ENCODE measurements around the gene CNKSR2. TPM values are rescaled to one million over a fixed set of nuclear protein-coding genes. Genes with fewer than 3 reads are reported as not detected.

CNKSR2 gene
- total RNA-seq, 1 experiment from 2014 or later, result 52.9 TPM

DNA sequence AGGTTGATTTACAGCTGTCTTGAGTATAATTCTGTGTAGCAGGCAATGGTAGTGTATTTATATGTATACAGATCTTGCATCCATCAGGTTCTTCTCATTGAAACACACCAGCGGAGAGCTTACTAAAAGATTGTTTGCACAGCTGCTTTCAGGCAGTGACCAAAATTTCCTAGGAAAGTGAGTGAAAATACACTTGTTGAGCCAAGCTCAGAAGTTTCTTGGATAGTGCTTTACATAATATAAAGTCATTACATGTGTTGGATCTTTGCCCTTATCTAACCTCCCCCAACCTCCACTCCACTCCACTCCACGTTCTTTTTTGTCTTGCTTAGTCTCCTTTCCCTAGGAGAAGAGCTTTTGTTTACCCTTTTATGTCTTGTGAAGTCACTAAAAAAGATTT is 34.1 kb downstream of the CNKSR2 start:
- no peaks in the 10 kb centered on the region for H3K79me2 ChIP-seq (ENCODE audit: insufficient read depth, low read length)
- H3K36me3 Mint-ChIP-seq (ENCODE audit: insufficient read depth in 1 of 3, low read depth in 3 of 3), result peaks cover 0 to 13% (median 7%) of the 10 kb centered on the region in 3 experiments; a peak in 5 of 7 replicates
- no peaks in the 10 kb centered on the region for H3K4me1 ChIP-seq (ENCODE audit: insufficient read depth, low read length)
- peaks cover 21 to 23% of the 10 kb centered on the region in 2 experiments for H3K4me1 Mint-ChIP-seq
- TF ChIP-seq, protein P1, sequence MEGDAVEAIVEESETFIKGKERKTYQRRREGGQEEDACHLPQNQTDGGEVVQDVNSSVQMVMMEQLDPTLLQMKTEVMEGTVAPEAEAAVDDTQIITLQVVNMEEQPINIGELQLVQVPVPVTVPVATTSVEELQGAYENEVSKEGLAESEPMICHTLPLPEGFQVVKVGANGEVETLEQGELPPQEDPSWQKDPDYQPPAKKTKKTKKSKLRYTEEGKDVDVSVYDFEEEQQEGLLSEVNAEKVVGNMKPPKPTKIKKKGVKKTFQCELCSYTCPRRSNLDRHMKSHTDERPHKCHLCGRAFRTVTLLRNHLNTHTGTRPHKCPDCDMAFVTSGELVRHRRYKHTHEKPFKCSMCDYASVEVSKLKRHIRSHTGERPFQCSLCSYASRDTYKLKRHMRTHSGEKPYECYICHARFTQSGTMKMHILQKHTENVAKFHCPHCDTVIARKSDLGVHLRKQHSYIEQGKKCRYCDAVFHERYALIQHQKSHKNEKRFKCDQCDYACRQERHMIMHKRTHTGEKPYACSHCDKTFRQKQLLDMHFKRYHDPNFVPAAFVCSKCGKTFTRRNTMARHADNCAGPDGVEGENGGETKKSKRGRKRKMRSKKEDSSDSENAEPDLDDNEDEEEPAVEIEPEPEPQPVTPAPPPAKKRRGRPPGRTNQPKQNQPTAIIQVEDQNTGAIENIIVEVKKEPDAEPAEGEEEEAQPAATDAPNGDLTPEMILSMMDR (conservative IDR thresholded peaks at IDR 0.05), result no peak
- no peaks in the 10 kb centered on the region for H3K79me1 ChIP-seq (ENCODE audit: insufficient read depth, low read depth, low read length, poor library complexity, severe bottlenecking)
- no peak overlapping the region for H3K56ac ChIP-seq (ENCODE audit: insufficient read length, low read depth, low read length)
- no peak overlapping the region for H2BK5ac ChIP-seq (ENCODE audit: insufficient read length, low read length)
- H2AK5ac ChIP-seq (ENCODE audit: insufficient read length, low read length), result no peak overlapping the region
- H3K14ac ChIP-seq (ENCODE audit: insufficient read depth, low read length), result no peak overlapping the region
- H2BK15ac ChIP-seq (ENCODE audit: low read depth, low read length), result no peak overlapping the region
- H3K9me3 Mint-ChIP-seq, result peaks cover 0 to 11% of the 10 kb centered on the region in 2 experiments; a peak in 3 of 5 replicates
- H3K27ac Mint-ChIP-seq, result peak overlapping the region in 1 of 3 experiments; percentile 62; a peak in 2 of 7 replicates
- no peaks in the 10 kb centered on the region for H3K27me3 Mint-ChIP-seq (ENCODE audit: low read depth)
- no peak overlapping the region for H3K27ac ChIP-seq (ENCODE audit: insufficient read length, low read depth, low read length)
- no peak overlapping the region for H2BK20ac ChIP-seq (ENCODE audit: low read depth, low read length, poor library complexity, severe bottlenecking)
- WGBS (ENCODE audit: extremely low coverage, insufficient read length, low lambda C conversion rate), result no CpG with 5 or more reads among the region's 2 CpGs
- H2BK120ac ChIP-seq (ENCODE audit: low read depth, low read length, poor library complexity, severe bottlenecking), result no peak overlapping the region
- no peaks in the 10 kb centered on the region for H3K27me3 ChIP-seq (ENCODE audit: insufficient read depth, low read length)
- H3K23me2 ChIP-seq (ENCODE audit: insufficient read length, low read depth, low read length, poor library complexity, severe bottlenecking), result no peaks in the 10 kb centered on the region
- H3K23ac ChIP-seq (ENCODE audit: insufficient read length, low read depth, low read length), result no peak overlapping the region
- H3K4me3 Mint-ChIP-seq, result no peak overlapping the region
- H3K4ac ChIP-seq (ENCODE audit: low read depth, low read length), result no peak overlapping the region
- H3K9me3 ChIP-seq (ENCODE audit: control insufficient read depth, low read depth, low read length), result peaks cover 8% of the 10 kb centered on the region
- H3T11ph ChIP-seq (ENCODE audit: low read length), result no peak overlapping the region
- no peak overlapping the region for H2BK12ac ChIP-seq (ENCODE audit: insufficient read length, low read depth, low read length)
- no peaks in the 10 kb centered on the region for H4K20me1 ChIP-seq (ENCODE audit: control insufficient read depth, insufficient read depth, insufficient read length)
- no peak overlapping the region for H3K9ac ChIP-seq (ENCODE audit: extremely low read depth, insufficient read length, low read length)
- no peak overlapping the region for H4K8ac ChIP-seq (replicated peaks; ENCODE audit: insufficient read length, low read depth, low read length)
- no peak overlapping the region for H3K18ac ChIP-seq (ENCODE audit: insufficient read length, low read depth, low read length)
- no peak for DNase-seq
- no peak overlapping the region for H4K91ac ChIP-seq (ENCODE audit: insufficient read length, low read depth, low read length)
- H3K4me2 ChIP-seq (ENCODE audit: insufficient read depth, insufficient read length, low read length), result no peak overlapping the region
- H4K5ac ChIP-seq (ENCODE audit: insufficient read length, low read depth, low read length), result no peak overlapping the region
- H2AFZ ChIP-seq (ENCODE audit: low read length), result no peak overlapping the region
